Pons (tissue), 1 donor: ENCODE results near the gene BCL11B.
"Not testable (repeated sequence)": the region's sequence is repeated elsewhere in the genome, so short reads cannot be mapped to it uniquely, and the experiment has no call there.

Source experiments
- DNase-seq: peaks from one replicate; pipeline ENCODE4 v3.0.0-alpha.2; 2016; ENCODE audit warnings: low spot score

BCL11B gene

GRCh38 chr14:99199846-99200653 is 71.9 kb downstream of the BCL11B start:
- peak; percentile 32 for DNase-seq

DNA sequence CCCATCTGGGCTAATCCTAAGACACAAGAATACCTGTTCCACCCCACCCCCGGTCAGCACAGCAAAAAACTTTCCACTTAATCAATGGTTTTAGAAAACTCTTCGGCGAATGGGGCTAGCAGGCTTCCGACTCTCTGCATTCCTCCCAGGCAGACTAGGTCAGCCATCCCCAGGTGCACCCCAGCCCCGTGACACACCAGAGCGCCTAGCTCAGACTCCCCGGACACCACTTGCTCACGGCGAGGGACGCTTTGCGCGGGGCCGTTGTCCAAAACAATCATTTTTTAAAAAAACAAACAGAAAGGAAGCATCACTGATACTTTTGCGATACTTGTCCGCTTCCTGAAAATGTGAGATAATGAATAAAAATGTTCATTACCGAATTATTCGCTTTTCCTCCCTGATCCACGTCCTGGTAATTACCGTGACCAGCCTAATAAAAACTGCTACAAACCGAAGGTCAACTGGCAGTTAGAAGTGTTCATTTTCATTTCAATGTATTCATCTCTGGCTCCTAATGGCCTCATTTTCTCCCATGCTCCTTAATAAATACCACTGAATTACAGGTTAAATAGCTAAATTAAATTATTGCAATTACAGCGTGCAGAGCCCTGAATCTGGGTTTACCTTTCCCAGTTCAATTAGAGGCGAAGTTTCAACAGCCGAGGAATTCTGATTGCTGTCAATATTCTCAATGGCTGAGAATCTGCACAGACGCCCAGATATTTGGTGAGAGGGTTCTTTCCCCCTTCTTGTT is 73.1 kb downstream of the BCL11B start:
- no peak for DNase-seq

DNA sequence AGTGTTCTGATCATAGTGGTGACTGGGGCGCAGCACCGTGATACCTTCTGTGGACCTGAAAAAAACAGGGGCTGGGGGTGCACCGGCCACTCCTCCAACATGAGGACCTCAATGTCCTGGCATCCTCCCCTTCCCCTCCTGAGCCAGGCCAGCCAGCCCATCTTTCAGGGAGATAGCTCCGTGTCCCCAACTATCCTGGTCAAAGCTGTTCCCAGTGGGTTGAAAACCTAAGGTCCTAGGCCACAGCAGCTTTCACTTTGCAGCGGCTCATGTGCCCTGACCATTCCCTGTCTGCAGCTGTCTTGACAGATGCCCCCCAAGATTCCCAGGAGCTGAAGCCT is 75.7 kb downstream of the BCL11B start:
- DNase-seq, result no peak

DNA sequence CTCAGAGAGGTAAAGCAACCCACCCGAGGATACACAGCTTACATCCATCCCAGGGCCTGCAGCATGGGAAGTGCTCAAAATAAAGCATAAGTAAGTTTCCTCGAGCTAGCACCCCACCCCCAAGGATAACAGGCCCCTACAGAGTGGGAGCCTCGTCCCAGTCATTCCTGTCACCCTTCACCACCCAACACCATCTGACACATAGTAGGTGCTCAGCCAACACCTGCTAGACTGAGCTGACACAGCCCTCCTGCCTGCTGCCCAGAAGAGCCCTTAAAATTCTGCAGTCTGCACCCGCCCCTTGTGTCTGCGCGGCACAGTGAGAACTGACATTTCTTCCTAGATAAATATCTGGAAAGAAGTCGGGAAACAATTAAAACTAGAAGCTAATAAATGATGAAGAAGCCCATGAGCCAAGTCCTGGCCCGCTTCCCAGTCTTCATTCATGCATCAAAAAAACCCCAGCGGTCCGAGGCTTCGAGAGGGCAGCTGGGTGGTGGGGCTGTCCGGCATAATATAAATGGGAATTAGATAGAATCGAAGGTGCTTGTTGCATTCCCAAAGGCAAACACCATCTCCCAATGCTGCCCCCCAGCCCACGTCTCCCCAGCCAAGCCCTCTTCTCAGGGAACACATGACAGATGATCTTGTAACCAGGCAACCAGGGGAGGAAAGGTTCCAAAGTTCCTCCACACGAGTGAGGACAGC is 76.2 kb downstream of the BCL11B start:
- no peak for DNase-seq

GRCh38 chr14:99194736-99195135 is 77.3 kb downstream of the BCL11B start:
- no peak for DNase-seq

- no peak for DNase-seq
These were observed 77.9 kb downstream of the BCL11B start for GRCh38 chr14:99194136-99194535.

DNA sequence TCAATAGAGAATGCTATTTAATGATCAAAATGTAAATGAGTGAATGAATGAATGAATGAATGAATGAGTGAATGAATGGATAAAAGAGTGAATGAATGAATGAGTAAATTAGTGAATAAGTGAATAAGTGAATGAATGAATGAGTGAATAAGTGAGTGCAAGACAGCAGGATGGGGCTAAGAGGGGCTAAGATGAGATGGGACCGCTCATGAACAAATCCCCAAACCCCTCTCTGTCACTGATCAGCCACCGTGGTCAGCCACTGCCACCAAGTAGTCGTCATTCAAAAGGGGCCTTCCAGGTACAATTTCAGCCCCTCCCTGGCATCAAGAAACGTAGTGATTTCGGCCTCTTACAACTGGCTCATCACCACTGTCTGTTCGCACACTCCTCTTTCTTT is 79.2 kb downstream of the BCL11B start:
- DNase-seq, result no peak

DNA sequence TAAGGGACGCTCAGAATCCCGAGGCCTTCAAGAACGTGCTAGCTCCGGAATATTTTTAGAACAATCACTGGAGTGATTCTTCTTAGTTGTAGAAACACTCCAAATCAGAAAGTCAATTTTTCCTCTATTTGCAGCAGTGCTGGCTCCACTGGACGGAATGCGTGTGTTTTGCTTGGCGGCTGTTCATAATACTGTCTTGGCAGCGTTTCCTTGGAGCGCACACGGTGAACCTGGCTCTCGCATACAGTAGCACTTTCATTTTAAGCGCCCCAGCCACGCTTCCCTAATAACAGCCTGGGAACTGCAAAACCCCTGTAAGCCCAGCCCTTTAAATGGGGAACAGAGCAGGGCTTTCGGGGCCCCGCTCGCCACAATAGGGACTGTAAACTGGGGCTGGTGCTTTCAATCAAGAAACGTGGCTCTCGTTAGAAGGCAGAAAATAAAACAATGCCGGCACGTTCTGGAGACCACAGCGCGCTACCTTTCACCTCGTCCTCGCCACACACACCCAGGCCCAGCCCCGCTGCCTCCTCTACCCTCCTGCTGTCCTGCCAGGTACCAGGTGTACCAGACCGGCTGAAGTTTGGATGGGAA is 79.9 kb downstream of the BCL11B start:
- DNase-seq, result peak; percentile 37

DNA sequence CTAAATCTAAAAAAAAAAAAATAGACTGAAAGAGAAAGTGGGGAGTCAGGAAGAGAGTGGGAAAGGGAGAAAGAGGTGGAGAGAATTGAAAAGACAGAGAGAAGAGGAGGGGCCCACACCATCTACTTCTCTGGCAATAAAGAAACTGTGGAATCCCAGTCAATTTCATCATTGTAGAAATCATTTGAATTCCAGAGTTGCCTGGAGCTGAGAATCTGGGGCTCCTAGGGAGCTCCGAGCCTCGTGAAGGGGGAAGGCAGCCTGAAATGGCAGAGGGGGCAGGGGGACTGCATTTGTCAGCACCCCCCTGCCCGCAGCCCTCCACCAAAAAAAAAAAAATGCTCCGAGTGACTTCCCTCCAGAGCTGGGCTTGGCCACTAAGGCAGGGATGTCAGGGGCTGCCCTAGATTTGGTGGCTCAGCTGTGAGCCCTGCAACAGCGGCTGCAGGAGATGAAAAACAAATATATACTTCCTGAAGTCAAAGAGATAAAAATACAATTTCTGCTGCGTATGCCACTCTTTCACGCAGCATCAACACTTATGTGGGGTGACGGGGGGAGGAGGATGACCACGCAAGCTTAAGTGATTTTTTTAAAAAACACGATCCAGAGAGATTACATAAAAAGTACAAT is 80.5 kb downstream of the BCL11B start:
- no peak for DNase-seq

DNA sequence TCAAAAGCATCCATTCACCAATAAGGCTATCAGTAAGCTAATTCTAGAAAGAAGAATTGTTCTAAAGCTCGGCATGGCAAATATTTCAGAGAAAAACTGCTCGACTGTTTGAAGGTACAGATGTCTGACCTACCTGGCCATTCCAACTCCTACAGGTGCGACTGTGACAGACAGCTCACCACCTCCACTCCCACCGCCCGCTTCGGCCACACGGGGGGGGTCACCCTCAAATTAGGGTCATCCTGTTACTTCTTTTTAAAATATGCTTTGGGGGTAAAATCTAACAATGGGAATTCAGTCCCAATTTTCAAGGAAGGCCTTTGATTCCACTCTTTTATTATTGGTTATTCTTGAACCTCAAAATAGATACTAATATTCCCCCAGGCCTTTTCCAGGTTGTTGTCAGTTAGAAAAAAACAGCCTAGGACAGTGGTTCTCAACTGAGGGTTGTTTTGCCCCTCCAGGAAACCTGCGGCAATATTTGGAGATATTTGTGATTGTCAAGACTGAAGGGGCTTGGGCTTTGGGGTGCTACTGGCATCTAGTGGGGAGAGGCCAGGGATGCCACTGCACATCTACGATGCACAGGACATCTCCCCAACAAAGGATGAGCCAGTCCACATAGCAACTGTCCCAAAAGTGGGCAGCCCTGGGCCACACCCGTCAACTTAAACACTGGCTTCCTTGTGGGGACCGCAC is 81.2 kb downstream of the BCL11B start:
- no peak for DNase-seq

GRCh38 chr14:99189201-99189801 is 82.7 kb downstream of the BCL11B start:
- no peak for DNase-seq

GRCh38 chr14:99188731-99189191 is 83.2 kb downstream of the BCL11B start:
- DNase-seq, result no peak

- no peak for DNase-seq
These were observed 84.1 kb downstream of the BCL11B start for GRCh38 chr14:99187858-99188257.

- DNase-seq, result no peak
These were observed 84.9 kb downstream of the BCL11B start for GRCh38 chr14:99186956-99187690.

DNA sequence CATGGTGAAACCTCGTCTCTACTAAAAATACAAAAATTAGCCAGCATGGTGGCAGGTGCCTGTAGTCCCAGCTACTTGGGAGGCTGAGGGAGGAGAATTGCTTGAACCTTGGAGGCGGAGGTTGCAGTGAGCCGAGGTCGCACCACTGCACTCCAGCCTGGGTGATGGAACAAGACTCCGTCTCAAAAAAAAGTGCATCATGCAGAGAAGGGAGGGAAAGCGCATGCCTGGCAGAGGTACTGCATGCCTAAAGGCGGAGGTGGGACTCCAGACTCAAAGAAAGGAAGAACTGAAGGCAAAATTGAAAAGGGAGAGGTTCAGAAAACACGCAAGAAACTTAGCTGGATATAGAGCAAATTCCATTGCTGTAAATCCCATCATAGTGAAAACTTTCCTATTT is 85.7 kb downstream of the BCL11B start:
- not testable (repeated sequence) for DNase-seq

- DNase-seq, result no peak
These were observed 86.4 kb downstream of the BCL11B start for GRCh38 chr14:99185436-99186068.

DNA sequence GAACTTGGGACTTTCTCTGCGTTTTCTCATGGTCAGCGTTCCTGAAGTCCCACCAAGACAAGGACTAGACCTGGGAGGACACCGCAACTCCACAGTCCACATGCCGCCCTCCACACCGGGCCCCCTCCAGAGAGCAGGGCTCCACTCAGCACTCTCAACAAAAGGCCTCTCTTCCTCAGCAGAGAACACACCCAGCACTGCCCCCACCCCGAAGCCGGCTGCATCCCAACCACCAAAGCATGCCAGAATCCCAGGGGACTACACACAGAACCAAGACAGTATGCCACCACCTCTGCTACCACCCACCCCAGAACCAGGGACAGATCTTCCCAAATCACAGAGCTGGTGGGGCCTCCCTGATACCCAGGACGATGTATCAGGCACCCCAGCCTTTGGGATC is 88.3 kb downstream of the BCL11B start:
- no peak for DNase-seq

GRCh38 chr14:99183311-99183710 is 88.7 kb downstream of the BCL11B start:
- DNase-seq, result no peak

DNA sequence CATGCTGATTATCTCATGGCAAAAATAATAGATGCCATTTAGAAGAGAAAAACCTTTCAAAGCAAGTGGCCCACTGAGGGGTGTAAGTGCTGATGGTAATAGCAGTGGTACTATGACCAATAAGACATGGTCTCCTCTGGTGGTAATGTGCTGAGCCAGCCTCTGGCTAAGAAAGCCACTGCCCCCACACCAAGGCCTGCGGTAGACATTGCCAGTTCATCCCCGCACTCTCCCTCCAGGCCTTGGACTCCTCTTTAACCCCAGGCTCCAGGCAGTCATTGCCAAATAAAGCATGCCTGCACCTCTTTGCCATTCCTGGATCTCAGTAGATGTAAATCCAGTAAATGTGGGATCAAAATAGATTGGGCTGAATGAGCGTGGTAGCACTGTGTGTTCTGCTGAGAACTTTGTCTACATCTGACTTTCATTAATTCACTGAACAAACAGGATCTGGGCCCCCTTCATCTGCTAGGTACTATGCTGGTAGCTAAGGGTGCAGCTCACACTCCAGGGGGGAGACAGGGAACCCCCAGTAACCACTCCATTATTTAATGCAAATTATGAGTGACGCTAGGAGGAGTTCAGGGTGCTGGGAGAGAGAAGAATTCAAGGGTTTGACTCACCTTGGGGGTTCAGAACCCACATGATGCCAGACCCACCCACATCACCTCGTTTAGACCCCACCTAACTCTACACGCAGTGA is 89.3 kb downstream of the BCL11B start:
- DNase-seq, result no peak
